Mucosa of stomach (tissue), 1 donor: ENCODE measurements around the gene AGPAT2.
A peak's percentile ranks its signal among the peaks of the same experiment; 100 is the strongest.

Source experiments
- H3K27me3 ChIP-seq: one replicate; pipeline ENCODE4 v1.7.0; 2013; ENCODE audit warnings: mild to moderate bottlenecking, low read length; ENCODE audit not compliant: control insufficient read depth, insufficient read depth
- H3K36me3 ChIP-seq: one replicate; pipeline ENCODE4 v1.7.0; 2013; ENCODE audit warnings: low read length; ENCODE audit not compliant: control insufficient read depth, insufficient read depth
- H3K4me1 ChIP-seq: one replicate; pipeline ENCODE4 v1.7.0; 2013; ENCODE audit warnings: mild to moderate bottlenecking, low read length; ENCODE audit not compliant: control insufficient read depth, insufficient read depth
- H3K4me3 ChIP-seq: one replicate; pipeline ENCODE4 v1.7.0; 2013; ENCODE audit warnings: low read length
- H3K9ac ChIP-seq: one replicate; pipeline ENCODE4 v1.7.0; 2013; ENCODE audit warnings: mild to moderate bottlenecking, low read length, moderate library complexity
- H3K9me3 ChIP-seq: one replicate; pipeline ENCODE4 v1.7.0; 2013; ENCODE audit warnings: mild to moderate bottlenecking, low read length, moderate library complexity; ENCODE audit not compliant: control insufficient read depth
- donor health status: Pancreatic carcinoma.

The AGPAT2 gene

GRCh38 chr9:136696502-136696901 is 9.2 kb upstream of the AGPAT2 start:
- H3K9me3 ChIP-seq: no peaks in the 10 kb centered on the region
- H3K9ac ChIP-seq: peak overlapping the region; percentile 47
- H3K4me1 ChIP-seq: peaks cover 68% of the 10 kb centered on the region
- no peak overlapping the region for H3K4me3 ChIP-seq
- peaks cover 17% of the 10 kb centered on the region for H3K27me3 ChIP-seq
- no peaks in the 10 kb centered on the region for H3K36me3 ChIP-seq

- H3K9ac ChIP-seq: peak overlapping the region; percentile 47
- H3K4me3 ChIP-seq: no peak overlapping the region
- H3K4me1 ChIP-seq: peaks cover 68% of the 10 kb centered on the region
- H3K36me3 ChIP-seq: no peaks in the 10 kb centered on the region
- peaks cover 11% of the 10 kb centered on the region for H3K27me3 ChIP-seq
- no peaks in the 10 kb centered on the region for H3K9me3 ChIP-seq
Measured at GRCh38 chr9:136695955-136696354, 8.7 kb upstream of the AGPAT2 start.

GRCh38 chr9:136695435-136695895 is 8.2 kb upstream of the AGPAT2 start:
- H3K9me3 ChIP-seq: no peaks in the 10 kb centered on the region
- H3K4me1 ChIP-seq: peaks cover 71% of the 10 kb centered on the region
- H3K36me3 ChIP-seq: no peaks in the 10 kb centered on the region
- no peak overlapping the region for H3K4me3 ChIP-seq
- H3K27me3 ChIP-seq: peaks cover 7% of the 10 kb centered on the region
- peak overlapping the region; percentile 47 for H3K9ac ChIP-seq

- Histone ChIP-seq H3K36me3 (no peaks in the 10 kb centered on the region), H3K9ac (no peak overlapping the region), H3K4me1 (peaks cover 77% of the 10 kb centered on the region), H3K27me3 (peaks cover 3% of the 10 kb centered on the region), H3K9me3 (no peaks in the 10 kb centered on the region), H3K4me3 (no peak overlapping the region)
Measured at GRCh38 chr9:136694872-136695247, 7.6 kb upstream of the AGPAT2 start.

GRCh38 chr9:136694163-136694871 is 7.1 kb upstream of the AGPAT2 start:
- H3K9ac ChIP-seq: peak overlapping the region; percentile 22
- no peaks in the 10 kb centered on the region for H3K9me3 ChIP-seq
- H3K4me1 ChIP-seq: peaks cover 80% of the 10 kb centered on the region
- H3K27me3 ChIP-seq: peaks cover 3% of the 10 kb centered on the region
- peak overlapping the region; percentile 14 for H3K4me3 ChIP-seq
- no peaks in the 10 kb centered on the region for H3K36me3 ChIP-seq

- Histone ChIP-seq H3K9me3 (no peaks in the 10 kb centered on the region), H3K4me1 (peaks cover 87% of the 10 kb centered on the region), H3K9ac (peak overlapping the region; percentile 22), H3K4me3 (no peak overlapping the region), H3K27me3 (peaks cover 3% of the 10 kb centered on the region), H3K36me3 (no peaks in the 10 kb centered on the region)
Measured at GRCh38 chr9:136693490-136694162, 6.4 kb upstream of the AGPAT2 start.

- Histone ChIP-seq H3K36me3 (no peaks in the 10 kb centered on the region), H3K4me1 (peaks cover 92% of the 10 kb centered on the region), H3K9me3 (no peaks in the 10 kb centered on the region), H3K4me3 (no peak overlapping the region), H3K27me3 (peaks cover 3% of the 10 kb centered on the region), H3K9ac (no peak overlapping the region)
Measured at GRCh38 chr9:136693135-136693489, 5.9 kb upstream of the AGPAT2 start.

- no peak overlapping the region for H3K9ac ChIP-seq
Measured at GRCh38 chr9:136692185-136693134, 5.2 kb upstream of the AGPAT2 start.

GRCh38 chr9:136691316-136692184 is 4.3 kb upstream of the AGPAT2 start:
- Histone ChIP-seq H3K27me3 (peaks cover 3% of the 10 kb centered on the region), H3K9ac (no peak overlapping the region), H3K9me3 (no peaks in the 10 kb centered on the region), H3K4me3 (no peak overlapping the region), H3K36me3 (no peaks in the 10 kb centered on the region), H3K4me1 (peaks cover 86% of the 10 kb centered on the region)

More at GRCh38 chr9:136692185-136693134, 5.2 kb upstream of the AGPAT2 start:
- peaks cover 3% of the 10 kb centered on the region for H3K27me3 ChIP-seq
- H3K36me3 ChIP-seq: no peaks in the 10 kb centered on the region
- no peaks in the 10 kb centered on the region for H3K9me3 ChIP-seq
- no peak overlapping the region for H3K4me3 ChIP-seq
- peaks cover 91% of the 10 kb centered on the region for H3K4me1 ChIP-seq

GRCh38 chr9:136690806-136691261 is 3.6 kb upstream of the AGPAT2 start:
- Histone ChIP-seq H3K9me3 (no peaks in the 10 kb centered on the region), H3K4me1 (peaks cover 84% of the 10 kb centered on the region), H3K27me3 (no peaks in the 10 kb centered on the region), H3K36me3 (no peaks in the 10 kb centered on the region), H3K9ac (peak overlapping the region; percentile 22), H3K4me3 (no peak overlapping the region)

- H3K4me1 ChIP-seq: peaks cover 84% of the 10 kb centered on the region
- no peak overlapping the region for H3K4me3 ChIP-seq
Measured at GRCh38 chr9:136690104-136690805, 3.0 kb upstream of the AGPAT2 start.

More at GRCh38 chr9:136690104-136690805, 3.0 kb upstream of the AGPAT2 start:
- no peaks in the 10 kb centered on the region for H3K9me3 ChIP-seq
- H3K27me3 ChIP-seq: no peaks in the 10 kb centered on the region
- no peaks in the 10 kb centered on the region for H3K36me3 ChIP-seq
- H3K9ac ChIP-seq: peak overlapping the region; percentile 22
